Ramos (cell line): ENCODE results near the gene MRPS31.

Source experiments
- in situ Hi-C: fragments of 300-500 bp; cut with MboI; formaldehyde crosslinking; loops from one replicate; pipeline ENCODE4 v1.14.3; 2022; ENCODE audit warnings: low sequenced_read_pairs; ENCODE audit not compliant: unreplicated experiment

MRPS31 gene

DNA sequence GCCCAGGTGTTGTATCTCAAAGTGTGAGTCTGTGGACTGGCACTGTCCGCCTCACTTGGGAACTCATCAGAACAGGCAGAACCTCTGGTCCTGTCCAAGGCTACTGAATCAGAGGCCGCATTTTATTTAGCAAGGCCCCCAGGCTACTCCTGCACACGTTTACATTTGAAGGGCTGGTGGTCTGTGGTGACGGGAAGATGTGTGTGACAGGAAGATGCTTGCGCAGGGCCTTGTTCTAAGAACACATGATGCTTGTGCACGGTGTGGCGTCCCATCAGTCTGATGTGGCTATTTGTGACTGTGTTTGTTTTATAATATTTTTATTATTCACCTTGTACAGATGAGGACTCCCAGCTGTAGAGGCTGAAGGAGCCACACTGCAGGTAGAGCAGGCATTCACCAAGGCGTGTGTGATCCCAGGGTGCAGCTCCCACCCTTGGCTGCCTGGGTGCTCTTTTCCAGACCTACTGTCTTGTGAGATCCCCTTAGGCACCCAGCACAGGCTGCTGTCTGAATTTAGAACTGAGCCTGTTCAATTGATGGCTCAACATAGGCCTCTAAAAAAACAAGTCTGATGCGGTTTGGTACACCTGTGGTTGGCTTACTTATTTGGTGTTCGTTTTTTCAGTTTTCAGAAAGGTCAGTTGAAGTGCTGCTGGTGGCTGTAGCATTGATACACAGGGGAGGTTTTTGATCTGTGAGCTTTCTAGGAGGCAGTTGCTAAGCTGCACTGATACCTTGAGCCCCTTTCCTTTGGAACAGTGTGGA lies 21.5 kb upstream of the MRPS31 start:
- in situ Hi-C loops: loop anchor here (25.0 kb wide), 1 partner anchor 245 kb away; no protein-coding TSS in a partner anchor

DNA sequence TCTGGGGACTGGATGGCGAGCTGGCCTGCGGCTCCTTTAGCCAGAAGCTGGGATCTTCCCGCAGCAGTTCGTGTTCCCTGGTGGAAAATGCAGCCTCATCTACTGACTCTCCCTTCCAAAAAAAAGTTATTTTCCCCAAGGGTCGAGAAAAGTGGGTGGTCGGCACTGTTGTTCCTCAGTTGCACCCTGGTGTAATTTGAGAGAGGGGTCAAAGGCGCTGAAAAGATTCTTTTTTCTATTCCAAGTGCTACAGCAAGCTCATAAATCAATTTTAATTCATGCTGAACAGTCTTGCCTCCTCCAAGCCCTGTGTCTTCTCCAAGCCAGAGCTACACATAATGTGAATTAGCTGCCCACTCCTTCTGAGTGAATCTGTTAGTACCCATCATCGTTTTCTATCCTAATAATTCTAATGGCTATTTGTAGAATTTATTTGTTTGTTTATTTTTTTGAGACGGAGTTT lies 19.2 kb upstream of the MRPS31 start:
- in situ Hi-C loops: loop anchor here (25.0 kb wide), 1 partner anchor 247 kb away; no protein-coding TSS in a partner anchor

DNA sequence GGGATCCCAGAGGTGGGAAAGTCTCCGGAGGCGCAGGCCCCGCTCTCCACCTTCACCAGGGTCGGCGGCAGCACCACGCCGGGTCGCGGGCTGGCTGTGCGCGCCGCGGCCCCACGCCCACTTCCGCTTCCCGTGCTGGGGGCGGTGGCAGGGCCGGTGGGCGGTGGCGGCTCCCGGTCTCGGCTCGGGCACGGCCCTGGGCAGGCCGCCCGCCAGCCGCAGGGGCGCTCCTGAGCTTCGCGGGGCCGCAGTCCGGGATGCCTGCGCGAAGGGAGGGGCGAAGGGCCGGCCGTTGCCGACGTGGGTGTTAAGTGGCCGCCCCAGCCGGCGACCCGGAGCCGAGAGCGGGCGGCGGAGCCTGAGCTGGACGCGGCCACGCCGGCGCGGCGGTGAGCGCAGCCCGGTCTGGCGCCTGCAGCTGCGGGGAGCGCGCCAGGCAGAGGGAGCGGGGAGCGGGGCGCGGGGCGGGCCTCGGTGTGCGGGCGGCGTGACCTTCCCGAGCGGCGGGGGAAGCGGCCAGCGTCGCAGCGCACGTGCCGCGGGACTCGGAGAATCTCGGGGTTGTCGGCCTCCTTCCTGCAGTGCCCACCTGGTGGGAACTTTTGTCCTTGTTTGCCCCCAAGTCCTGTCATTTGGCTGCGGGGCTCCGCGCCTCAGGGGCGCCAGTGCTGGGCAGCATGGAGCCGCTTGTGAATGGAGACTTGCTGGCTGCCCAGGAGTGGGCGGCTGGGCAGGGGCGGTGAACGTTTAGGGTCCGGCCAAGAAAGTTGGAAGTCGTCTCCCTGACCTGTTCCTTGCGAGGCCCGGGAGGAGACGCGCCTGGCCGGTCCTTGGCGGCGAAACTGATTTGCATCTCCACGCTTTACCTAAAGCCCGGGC lies 18.5 kb upstream of the MRPS31 start, which contains the start of gene SLC25A15:
TSS of gene SLC25A15 (plus strand) at position 337 of the 879 bp plus-strand sequence. CDS start 3,616 bp downstream, outside the sequence.
- in situ Hi-C loops: loop anchor here (25.0 kb wide), 1 partner anchor 248 kb away; no protein-coding TSS in a partner anchor

DNA sequence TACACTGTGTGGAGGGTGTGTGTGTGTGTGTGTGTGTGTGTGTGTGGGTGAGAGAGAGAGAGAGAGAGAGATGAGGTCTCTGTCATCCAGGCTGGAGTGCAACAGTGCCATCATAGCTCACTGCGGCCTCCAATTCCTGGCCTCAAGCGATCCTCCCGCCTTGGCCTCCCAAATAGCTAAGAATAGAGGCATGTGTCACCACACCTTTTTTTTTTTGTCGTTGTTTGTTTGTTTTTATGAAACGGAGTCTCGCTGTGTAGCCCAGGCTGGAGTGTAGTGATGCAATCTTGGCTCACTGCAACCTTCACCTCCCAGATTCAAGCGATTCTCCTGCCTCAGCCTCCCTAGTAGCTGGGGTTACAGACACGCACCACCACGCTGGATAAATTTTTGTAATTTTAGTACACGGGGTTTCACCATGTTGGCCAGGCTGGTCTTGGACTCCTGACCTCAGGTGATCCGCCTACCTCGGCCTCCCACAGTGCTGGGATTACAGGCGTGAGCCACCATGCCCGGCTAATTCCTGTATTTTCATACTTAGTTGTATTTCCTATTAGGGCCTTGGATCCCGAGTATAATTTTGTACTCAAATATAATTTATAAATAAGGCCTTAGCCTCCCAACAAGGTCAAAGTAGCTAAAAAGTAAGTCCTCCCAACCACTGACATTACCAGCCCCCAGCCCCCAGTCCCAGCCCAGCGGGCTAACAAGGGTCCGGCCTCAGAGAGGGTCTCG lies 17.7 kb upstream of the MRPS31 start:
- in situ Hi-C loops: loop anchor here (25.0 kb wide), 1 partner anchor 249 kb away; no protein-coding TSS in a partner anchor

- in situ Hi-C loops: loop anchor here (25.0 kb wide), 1 partner anchor 250 kb away; no protein-coding TSS in a partner anchor
Observed at GRCh38 chr13:40787062-40787461, 16.1 kb upstream of the MRPS31 start.

DNA sequence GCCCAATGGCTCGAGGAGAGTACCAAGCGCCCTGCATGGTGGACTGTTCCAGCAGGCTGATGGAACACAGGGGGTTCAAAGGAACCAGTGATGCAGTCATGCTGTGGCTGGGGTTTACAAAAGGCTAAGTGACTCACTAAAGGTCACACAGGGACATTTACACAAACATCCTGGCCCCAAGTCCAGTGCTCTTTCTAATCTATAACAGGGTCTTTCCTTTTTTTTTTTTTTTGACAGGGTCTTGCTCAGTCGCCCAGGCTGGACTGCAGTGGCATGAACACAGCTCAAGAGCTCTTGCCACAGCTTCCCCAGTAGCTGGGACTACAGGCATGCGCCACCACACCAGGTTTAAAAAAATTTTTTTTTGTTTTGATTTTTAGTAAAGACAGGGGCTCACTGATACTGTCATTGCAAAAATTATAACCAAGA lies 15.6 kb upstream of the MRPS31 start:
- in situ Hi-C loops: loop anchor here (25.0 kb wide), 1 partner anchor 251 kb away; no protein-coding TSS in a partner anchor

GRCh38 chr13:40784540-40784939 lies 13.6 kb upstream of the MRPS31 start:
- in situ Hi-C loops: loop anchor here (25.0 kb wide), 1 partner anchor 253 kb away; no protein-coding TSS in a partner anchor

- in situ Hi-C loops: loop anchor here (25.0 kb wide), 1 partner anchor 254 kb away; no protein-coding TSS in a partner anchor
Observed at GRCh38 chr13:40782971-40783370, 12.0 kb upstream of the MRPS31 start.

DNA sequence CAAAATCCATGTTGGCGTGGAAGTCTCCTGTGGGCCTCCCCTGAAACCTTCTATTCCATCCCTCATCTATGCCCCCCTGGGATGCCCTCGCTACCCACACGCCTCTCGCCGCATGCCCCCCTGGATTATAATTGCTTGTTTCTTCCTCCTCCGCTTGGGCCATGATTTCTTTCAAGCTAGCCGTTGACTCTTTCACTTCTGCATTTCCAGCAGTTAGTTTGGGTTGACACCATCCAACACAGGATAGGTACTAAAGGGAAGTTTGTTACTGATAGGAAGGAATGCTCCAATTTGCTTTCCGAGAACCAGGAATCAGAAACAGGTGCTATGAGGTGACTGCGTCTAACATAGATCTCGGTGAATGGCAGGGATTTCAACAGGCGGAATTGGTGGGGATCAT lies 10.7 kb upstream of the MRPS31 start:
- in situ Hi-C loops: loop anchor here (25.0 kb wide), 1 partner anchor 256 kb away; no protein-coding TSS in a partner anchor

- in situ Hi-C loops: loop anchor here (25.0 kb wide), 1 partner anchor 256 kb away; no protein-coding TSS in a partner anchor
Observed at GRCh38 chr13:40780822-40781401, 9.9 kb upstream of the MRPS31 start.

DNA sequence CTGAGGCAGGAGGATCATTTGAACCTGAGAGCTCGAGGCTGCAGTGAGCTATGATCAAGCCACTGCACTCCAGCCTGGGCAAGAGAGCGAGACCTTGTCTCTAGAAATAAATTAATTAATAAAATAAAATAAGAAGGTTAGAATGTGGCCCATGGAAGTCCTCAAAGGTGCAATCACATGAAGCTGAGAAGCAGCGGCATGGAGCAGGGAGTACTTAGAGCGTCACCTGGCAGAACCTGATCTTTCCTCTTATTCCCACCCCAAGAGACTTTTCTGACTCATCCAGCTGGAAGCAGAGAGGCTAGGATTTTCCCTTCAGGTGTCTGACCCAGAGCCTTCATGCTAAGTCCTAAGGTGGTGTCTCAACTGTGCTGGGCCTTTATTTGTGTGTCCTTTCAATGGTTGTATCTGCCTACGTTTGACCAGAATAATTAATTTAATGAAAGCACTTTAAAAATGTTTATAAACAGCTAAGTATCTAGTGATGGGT lies 8.9 kb upstream of the MRPS31 start:
- in situ Hi-C loops: loop anchor here (25.0 kb wide), 1 partner anchor 257 kb away; no protein-coding TSS in a partner anchor

- in situ Hi-C loops: loop anchor here (25.0 kb wide), 1 partner anchor 258 kb away; no protein-coding TSS in a partner anchor
Observed at GRCh38 chr13:40779049-40779448, 8.1 kb upstream of the MRPS31 start.

- in situ Hi-C loops: loop anchor here (25.0 kb wide), 1 partner anchor 260 kb away; no protein-coding TSS in a partner anchor
Observed at GRCh38 chr13:40777809-40778175, 6.8 kb upstream of the MRPS31 start.

- in situ Hi-C loops: loop anchor here (25.0 kb wide), 1 partner anchor 260 kb away; no protein-coding TSS in a partner anchor
Observed at GRCh38 chr13:40777166-40777808, 6.3 kb upstream of the MRPS31 start.

GRCh38 chr13:40776681-40777165 lies 5.7 kb upstream of the MRPS31 start:
- in situ Hi-C loops: loop anchor here (25.0 kb wide), 1 partner anchor 261 kb away; no protein-coding TSS in a partner anchor

DNA sequence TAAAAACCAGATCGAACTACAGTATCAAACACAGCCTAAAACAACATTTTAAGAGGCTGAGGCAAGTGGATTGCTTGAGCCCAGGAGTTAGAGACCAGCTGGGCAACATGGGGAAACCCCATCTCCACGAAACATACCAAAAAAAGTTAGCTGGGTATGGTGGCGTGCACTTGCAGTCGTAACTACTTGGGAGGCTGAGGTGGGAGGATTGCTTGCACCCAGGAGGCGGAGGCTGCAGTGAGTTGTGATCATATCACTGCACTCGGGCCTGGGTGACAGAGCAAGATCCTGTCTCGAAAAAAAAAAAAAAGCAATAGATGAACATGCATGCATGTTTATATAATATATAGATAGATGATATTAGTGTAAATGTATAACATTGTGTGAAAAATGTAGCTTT lies 5.2 kb upstream of the MRPS31 start:
- in situ Hi-C loops: loop anchor here (25.0 kb wide), 1 partner anchor 261 kb away; no protein-coding TSS in a partner anchor

DNA sequence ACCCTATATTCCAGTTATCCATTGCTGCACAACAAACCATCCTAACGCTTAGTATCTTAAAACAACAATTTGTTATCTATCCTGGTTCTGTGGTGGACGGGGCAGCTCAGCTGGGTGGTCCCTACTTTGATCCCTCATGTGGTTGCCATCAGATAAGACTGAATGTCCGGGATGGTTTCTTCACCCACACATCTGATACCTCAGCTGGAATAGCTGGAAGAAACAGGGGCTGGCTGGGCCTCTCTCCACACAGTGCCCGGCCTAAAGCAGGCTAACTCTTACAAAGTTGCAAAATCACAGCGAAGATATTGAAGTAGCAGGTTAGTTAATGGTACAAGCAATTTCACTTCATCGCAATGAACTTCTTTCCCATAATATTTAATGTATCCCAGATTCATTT lies 3.7 kb upstream of the MRPS31 start:
- in situ Hi-C loops: loop anchor here (25.0 kb wide), 1 partner anchor 263 kb away; no protein-coding TSS in a partner anchor
